Smooth muscle cell (in vitro differentiated cells): ENCODE results near the gene GRM8. TPM values are rescaled to one million over a fixed set of nuclear protein-coding genes. Genes with fewer than 3 reads are reported as not detected.

Source experiments
- DNase-seq: peaks from one replicate; lab custom pipeline; 2025; ENCODE audit not compliant: unreplicated experiment; lab: John Stamatoyannopoulos, UW
- H2AFZ ChIP-seq: fragments of 200-600 bp; sonication (generic); 2 replicates; pipeline ENCODE4 v1.6.0; 2016; ENCODE audit warnings: antibody characterized with exemption, low read depth, mild to moderate bottlenecking
- H3F3A ChIP-seq: fragments of 200-600 bp; sonication (generic); 2 replicates; pipeline ENCODE4 v1.6.0; 2017; ENCODE audit warnings: antibody characterized with exemption, low read depth
- H3K27ac ChIP-seq: fragments of 200-600 bp; sonication (generic); 2 replicates; pipeline ENCODE4 v1.5.1; 2016; ENCODE audit warnings: low read depth, mild to moderate bottlenecking
- H3K27me3 ChIP-seq: fragments of 200-600 bp; sonication (generic); 2 replicates; pipeline ENCODE4 v1.6.1; 2016; ENCODE audit warnings: low read depth, mild to moderate bottlenecking
- H3K36me3 ChIP-seq: fragments of 200-600 bp; sonication (generic); 2 replicates; pipeline ENCODE4 v1.5.1; 2016; ENCODE audit warnings: low read depth
- H3K4me1 ChIP-seq: fragments of 200-600 bp; sonication (generic); 2 replicates; pipeline ENCODE4 v1.5.1; 2016; ENCODE audit warnings: low read depth
- H3K4me2 ChIP-seq: fragments of 200-600 bp; sonication (generic); 2 replicates; pipeline ENCODE4 v1.6.0; 2016; ENCODE audit warnings: mild to moderate bottlenecking
- H3K4me3 ChIP-seq: fragments of 200-600 bp; sonication (generic); 2 replicates; pipeline ENCODE4 v1.5.1; 2016; ENCODE audit warnings: mild to moderate bottlenecking
- H3K79me2 ChIP-seq: fragments of 200-600 bp; sonication (generic); 2 replicates; pipeline ENCODE4 v1.6.0; 2016; ENCODE audit warnings: low read depth, mild to moderate bottlenecking
- H3K9ac ChIP-seq: fragments of 200-600 bp; sonication (generic); 2 replicates; pipeline ENCODE4 v1.6.0; 2016; ENCODE audit warnings: low read depth
- H3K9me3 ChIP-seq: fragments of 200-600 bp; sonication (generic); replicated peaks from 2 replicates; pipeline ENCODE4 v1.5.1; 2016; ENCODE audit warnings: low read depth
- H4K20me1 ChIP-seq: fragments of 200-600 bp; sonication (generic); 2 replicates; pipeline ENCODE4 v1.6.0; 2016; ENCODE audit warnings: low read depth
- CTCF ChIP-seq: fragments of 200-600 bp; sonication (generic); IDR thresholded peaks from 2 replicates; pipeline ENCODE4 v1.5.1; 2017; ENCODE audit warnings: borderline replicate concordance, mild to moderate bottlenecking, antibody characterized with exemption; ENCODE audit not compliant: insufficient read depth, poor library complexity, severe bottlenecking
- WGBS: methylation state at CpG from one replicate; pipeline ENCODE4 v1.1.7; 2016; ENCODE audit warnings: low lambda C conversion rate; 5-methylcytosine and 5-hydroxymethylcytosine counted together
- polyA plus RNA-seq: library from polyadenylated mRNA; unstranded; fragments of >200 nt; fragmentation: Nextera tagmentation; extraction: Ambion mirVana; gene quantifications from 2 replicates; pipeline ENCODE4 v1.2.1, GENCODE V29; 2016
- total RNA-seq: library from RNA; depleted of rRNA; stranded (reverse); fragments of >200 nt; gene quantifications from 2 replicates; pipeline ENCODE4 v1.2.3, GENCODE V29; 2014

Gene GRM8
- total and polyA plus RNA-seq, 2 experiments from 2014 or later: 9.8 to 20.5 TPM

- Histone ChIP-seq H3K9ac (no peak overlapping the region), H3K27ac (no peak overlapping the region), H3K36me3 (no peaks in the 10 kb centered on the region), H2AFZ (no peak overlapping the region), H3K27me3 (no peaks in the 10 kb centered on the region), H3K4me1 (no peaks in the 10 kb centered on the region), H3K9me3 (no peaks in the 10 kb centered on the region), H3K79me2 (no peaks in the 10 kb centered on the region), H3K4me3 (no peak overlapping the region), H3F3A (no peaks in the 10 kb centered on the region), H3K4me2 (no peak overlapping the region), H4K20me1 (no peaks in the 10 kb centered on the region)
- no peak for DNase-seq
- no peak for TF ChIP-seq CTCF
Observed at GRCh38 chr7:126791306-126791705, 461.4 kb downstream of the GRM8 start.

GRCh38 chr7:126790763-126791162, 462.0 kb downstream of the GRM8 start:
- Histone ChIP-seq H3K27me3 (no peaks in the 10 kb centered on the region), H3K9me3 (no peaks in the 10 kb centered on the region), H3K4me2 (no peak overlapping the region), H3K9ac (no peak overlapping the region), H3K79me2 (no peaks in the 10 kb centered on the region), H3F3A (no peaks in the 10 kb centered on the region), H4K20me1 (no peaks in the 10 kb centered on the region), H3K4me1 (no peaks in the 10 kb centered on the region), H3K27ac (no peak overlapping the region), H3K36me3 (no peaks in the 10 kb centered on the region), H2AFZ (no peak overlapping the region), H3K4me3 (no peak overlapping the region)
- DNase-seq: no peak
- TF ChIP-seq CTCF: peak; percentile 15
- 95% methylated on average over 4 of the region's 4 CpGs for WGBS

- no peaks in the 10 kb centered on the region for H3K36me3 ChIP-seq
- no peak for DNase-seq
Observed at GRCh38 chr7:126783613-126784012, 469.1 kb downstream of the GRM8 start.

More at GRCh38 chr7:126783613-126784012, 469.1 kb downstream of the GRM8 start:
- no peaks in the 10 kb centered on the region for H3K4me1 ChIP-seq
- H3F3A ChIP-seq: no peaks in the 10 kb centered on the region
- H3K4me3 ChIP-seq: no peak overlapping the region
- no peaks in the 10 kb centered on the region for H3K79me2 ChIP-seq
- H3K4me2 ChIP-seq: no peak overlapping the region
- no peak overlapping the region for H3K9ac ChIP-seq
- H3K27me3 ChIP-seq: no peaks in the 10 kb centered on the region
- no peak overlapping the region for H2AFZ ChIP-seq
- H4K20me1 ChIP-seq: no peaks in the 10 kb centered on the region
- H3K9me3 ChIP-seq: no peaks in the 10 kb centered on the region
- no peak overlapping the region for H3K27ac ChIP-seq
- no peak for TF ChIP-seq CTCF
